Left ventricle myocardium superior (tissue), 1 donor: Measurements from ENCODE around the gene PTGIS. TPM values are rescaled to one million over a fixed set of nuclear protein-coding genes. Genes with fewer than 3 reads are reported as not detected.
A peak's percentile ranks its signal among the peaks of the same experiment; 100 is the strongest.

Experiments used
- ATAC-seq: fragments of 200-7000 bp; cut with Tn5 transposase; one replicate; pipeline ENCODE4 v1.9.1; 2020; ENCODE audit warnings: mild to moderate bottlenecking, moderate library complexity
- DNase-seq: peaks from one replicate; pipeline ENCODE4 v3.0.0-alpha.2; 2020
- intact Hi-C: fragments of 100-400 bp; cut with micrococcal nuclease; formaldehyde crosslinking; loops from one replicate; pipeline ENCODE4 v1.11.0; 2022
- total RNA-seq: library from RNA; stranded (reverse); fragmentation: NEBNext Ultra II Directional; extraction: Animal tissue kit (Norgen Biotek cat#: 25700); gene quantifications from one replicate; pipeline ENCODE4 v1.2.1, GENCODE V29; 2021
- donor health status: DM: no; HTN: yes; CAD: no; lungs with severe emphysema.

The PTGIS gene
- total RNA-seq, 1 donor from 2014 or later = 24.0 TPM

DNA sequence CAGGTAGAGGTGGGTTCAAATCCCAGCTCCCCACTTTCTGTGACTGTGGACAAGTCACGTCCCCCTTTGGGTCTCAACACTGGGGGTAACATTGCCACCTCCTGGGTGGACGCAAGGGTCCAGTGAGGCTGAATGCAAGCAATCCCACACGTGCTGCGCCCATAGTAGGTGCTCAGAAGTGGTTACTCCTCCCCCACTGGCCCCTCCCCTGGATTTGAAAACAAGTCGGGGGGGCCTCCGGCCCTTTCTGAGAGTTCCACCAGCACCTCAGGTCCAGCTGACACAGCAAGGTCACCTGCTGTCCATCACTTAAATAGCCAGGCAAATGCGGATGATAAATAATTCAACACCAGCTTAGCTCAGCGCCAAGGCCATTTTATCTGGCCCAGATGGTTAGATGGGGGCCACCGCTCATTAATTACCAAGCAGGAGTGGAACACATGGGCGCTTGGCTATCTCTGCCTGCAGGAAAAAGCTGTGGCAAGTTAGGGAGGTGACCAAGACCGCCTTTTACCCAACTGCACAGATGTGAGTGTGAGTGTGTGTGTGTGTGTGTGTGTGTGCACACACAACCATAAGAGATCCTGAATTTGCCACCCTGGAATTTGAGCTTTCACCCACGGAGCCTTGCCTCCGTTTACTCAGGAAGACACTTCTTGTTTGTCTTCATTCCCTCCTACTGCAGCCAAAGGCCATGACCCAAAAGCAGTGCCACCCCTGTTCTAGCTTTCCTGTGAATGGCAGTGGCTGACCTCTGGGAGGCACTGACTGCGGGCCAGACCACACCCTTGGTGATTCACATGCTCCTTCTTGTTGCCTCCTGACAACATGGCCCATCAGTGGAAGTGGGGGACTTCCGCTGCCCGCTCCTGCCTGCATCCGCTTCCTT, 50.8 kb downstream of the PTGIS start:
- no peak for DNase-seq
- intact Hi-C loops = no loop called here
- ATAC-seq = no peak

GRCh38 chr20:49515586-49515985, 52.4 kb downstream of the PTGIS start:
- ATAC-seq (no peak), DNase-seq (no peak)
- intact Hi-C loops = no loop called here

DNA sequence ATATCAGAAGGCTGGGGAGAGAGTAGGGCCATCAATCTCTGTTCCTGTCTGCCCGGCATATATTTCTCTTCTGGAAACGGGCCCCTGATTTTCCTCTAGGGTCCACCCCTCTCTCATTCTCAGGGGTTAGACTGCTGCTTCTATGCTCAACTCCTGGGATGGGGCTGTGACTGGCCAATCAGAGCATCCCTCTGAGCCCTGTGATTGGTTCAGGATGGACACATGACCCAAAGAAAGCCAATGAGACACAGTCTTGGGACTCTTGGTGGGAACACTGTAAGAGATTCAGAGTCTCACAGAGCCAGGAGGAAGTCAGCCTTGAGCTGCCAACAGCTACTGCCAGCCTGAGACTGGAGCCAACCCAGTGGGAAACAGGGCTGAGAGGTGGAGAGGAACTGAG, 54.4 kb downstream of the PTGIS start:
- ATAC-seq = no peak
- intact Hi-C loops = no loop called here
- DNase-seq = no peak

- intact Hi-C loops = no loop called here
- DNase-seq (no peak), ATAC-seq (no peak)
Observed at GRCh38 chr20:49513009-49513408, 54.9 kb downstream of the PTGIS start.

DNA sequence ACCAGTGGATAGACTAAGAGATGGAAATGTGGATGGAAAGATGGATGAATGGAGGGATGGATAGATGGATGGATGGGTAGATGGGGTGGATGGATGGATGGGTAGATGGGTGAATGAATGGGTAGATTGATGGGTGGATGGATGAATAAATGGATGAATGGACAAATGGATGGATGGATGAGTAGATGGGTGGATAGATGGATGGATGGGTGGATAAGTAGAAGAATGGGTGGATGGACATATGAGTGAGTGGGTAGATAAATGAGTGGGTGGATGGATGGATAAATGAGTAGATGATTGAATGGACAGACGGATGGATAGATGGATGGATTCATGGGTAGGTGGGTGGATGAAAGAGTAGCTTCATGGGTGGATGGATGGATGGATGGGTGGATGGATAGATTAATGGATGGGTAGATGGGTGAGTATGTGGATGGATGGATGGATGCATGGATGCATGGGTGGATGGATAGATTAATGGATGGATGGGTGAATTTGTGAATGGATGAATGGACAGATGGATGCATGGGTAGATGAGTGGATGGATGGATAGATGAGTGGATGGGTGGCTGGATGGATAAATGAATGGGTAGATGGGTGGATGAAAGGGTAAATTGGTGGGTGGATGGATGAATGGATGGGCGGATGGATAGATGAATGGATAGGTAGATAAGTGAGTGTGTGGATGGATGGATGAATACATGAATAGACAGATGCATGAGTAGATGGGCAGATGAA, 56.0 kb downstream of the PTGIS start:
- no peak for DNase-seq
- intact Hi-C loops = no loop called here
- ATAC-seq = no peak

DNA sequence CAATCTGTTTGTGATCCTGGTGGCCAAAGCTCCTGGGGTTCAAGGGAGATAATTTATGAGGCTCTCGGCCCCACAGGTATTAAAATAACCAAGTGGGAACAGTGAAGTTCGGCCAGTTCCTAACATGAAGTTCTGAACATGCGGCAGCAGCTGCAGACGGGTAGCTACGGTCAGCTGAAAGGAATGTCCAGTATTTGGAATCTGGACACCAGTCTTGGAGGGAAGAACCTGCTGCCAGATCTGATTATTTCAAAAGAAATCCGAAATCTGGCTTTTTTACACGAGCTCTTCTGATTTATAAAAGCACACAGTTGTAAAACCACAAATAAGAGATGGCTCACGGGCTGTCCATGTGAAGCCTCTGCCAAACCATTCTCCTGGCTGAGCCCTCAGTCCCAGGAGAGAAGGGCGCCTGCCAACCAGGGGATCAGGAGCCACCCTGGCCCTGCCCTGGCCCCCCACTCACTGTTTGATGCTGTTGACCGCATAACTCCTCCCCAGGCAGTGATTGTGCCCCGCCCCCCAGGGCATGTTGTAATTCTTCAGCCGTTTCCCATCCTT, 57.3 kb downstream of the PTGIS start:
- intact Hi-C loops = no loop called here
- peak; percentile 85 for ATAC-seq
- DNase-seq = peak; percentile 74

- ATAC-seq (no peak), DNase-seq (no peak)
- intact Hi-C loops = loop anchor here (10.0 kb wide), 1 partner anchor 174 kb away; no protein-coding TSS in a partner anchor
Observed at GRCh38 chr20:49508435-49509199, 59.3 kb downstream of the PTGIS start.

GRCh38 chr20:49507741-49508434, 60.0 kb downstream of the PTGIS start:
- ATAC-seq (no peak), DNase-seq (no peak)
- intact Hi-C loops = loop anchor here (10.0 kb wide), 1 partner anchor 173 kb away; no protein-coding TSS in a partner anchor

GRCh38 chr20:49505518-49505917, 62.4 kb downstream of the PTGIS start:
- no peak for DNase-seq
- peak; percentile 9 for ATAC-seq
- intact Hi-C loops = loop anchor here (10.0 kb wide), 1 partner anchor 171 kb away; no protein-coding TSS in a partner anchor

GRCh38 chr20:49503176-49503575, 64.8 kb downstream of the PTGIS start:
- ATAC-seq (no peak), DNase-seq (no peak)
- intact Hi-C loops = loop anchor here (10.0 kb wide), 1 partner anchor 168 kb away; no protein-coding TSS in a partner anchor

DNA sequence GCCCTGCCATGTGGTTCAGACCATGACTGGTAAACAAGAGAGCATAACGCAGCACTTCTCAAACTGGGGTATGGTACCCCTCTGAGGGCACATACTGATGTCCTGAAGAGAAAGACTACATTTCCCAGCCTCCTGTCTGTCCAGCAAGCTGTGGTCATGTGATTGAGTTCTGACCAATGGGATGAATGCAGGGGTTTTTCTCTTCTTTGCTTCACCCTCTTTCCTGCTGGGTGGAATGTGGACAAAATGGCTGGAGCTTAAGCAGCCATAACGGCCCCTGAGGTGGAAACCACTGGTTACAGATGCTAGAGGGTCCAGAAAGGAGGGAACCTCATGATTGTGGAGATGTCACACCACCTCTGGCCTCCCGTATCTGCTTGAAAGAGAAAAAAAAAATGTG, 66.0 kb downstream of the PTGIS start:
- intact Hi-C loops = loop anchor here (10.0 kb wide), 1 partner anchor 167 kb away; no protein-coding TSS in a partner anchor
- ATAC-seq = peak; percentile 27

GRCh38 chr20:49497398-49497669, 70.6 kb downstream of the PTGIS start:
- DNase-seq = no peak
- intact Hi-C loops = no loop called here
- no peak for ATAC-seq

More for the DNA sequence above, 66.0 kb downstream of the PTGIS start:
- DNase-seq = no peak

DNA sequence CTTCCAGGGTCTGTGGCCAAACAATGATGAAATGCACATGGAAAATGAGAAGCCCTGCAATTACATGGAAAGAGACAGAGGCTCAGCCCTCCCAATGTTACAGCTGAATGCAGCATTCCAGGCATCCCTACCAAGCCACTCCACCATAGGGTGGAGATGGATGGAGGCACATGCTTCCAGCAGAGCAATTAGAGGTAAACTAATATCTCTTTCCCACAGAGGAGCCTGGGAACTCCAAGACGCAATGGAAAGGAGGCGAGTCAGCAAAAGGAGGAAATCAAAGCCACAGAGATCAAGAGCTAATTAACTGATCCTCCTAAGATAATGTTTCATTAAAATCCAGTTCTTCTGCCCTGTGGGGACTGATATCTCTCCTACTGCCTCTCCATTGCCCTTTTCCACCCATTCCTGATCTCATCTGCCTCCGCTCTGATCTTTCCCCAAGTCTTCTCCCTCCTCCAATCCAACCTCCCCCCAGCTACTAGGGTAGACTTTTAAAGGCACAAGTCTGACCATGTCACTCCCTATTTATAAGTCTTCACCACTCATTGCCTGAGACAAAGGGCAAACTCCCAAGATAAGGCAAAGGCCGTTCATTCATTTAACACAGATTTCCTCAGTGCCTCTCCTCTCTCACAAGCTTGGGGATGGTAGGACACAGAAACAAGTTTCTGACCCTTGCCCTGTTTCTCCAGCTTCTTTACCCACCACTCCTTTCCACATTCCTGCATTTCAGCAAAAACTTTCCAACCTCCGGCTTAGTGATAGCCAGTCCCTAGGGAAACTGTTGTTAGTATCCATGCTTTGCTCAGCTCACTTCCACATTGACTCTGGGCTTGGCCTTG, 71.2 kb downstream of the PTGIS start:
- DNase-seq = no peak
- no peak for ATAC-seq
- intact Hi-C loops = no loop called here

- ATAC-seq = no peak
- intact Hi-C loops = no loop called here
- DNase-seq = no peak
Observed at GRCh38 chr20:49496043-49496442, 71.9 kb downstream of the PTGIS start.

DNA sequence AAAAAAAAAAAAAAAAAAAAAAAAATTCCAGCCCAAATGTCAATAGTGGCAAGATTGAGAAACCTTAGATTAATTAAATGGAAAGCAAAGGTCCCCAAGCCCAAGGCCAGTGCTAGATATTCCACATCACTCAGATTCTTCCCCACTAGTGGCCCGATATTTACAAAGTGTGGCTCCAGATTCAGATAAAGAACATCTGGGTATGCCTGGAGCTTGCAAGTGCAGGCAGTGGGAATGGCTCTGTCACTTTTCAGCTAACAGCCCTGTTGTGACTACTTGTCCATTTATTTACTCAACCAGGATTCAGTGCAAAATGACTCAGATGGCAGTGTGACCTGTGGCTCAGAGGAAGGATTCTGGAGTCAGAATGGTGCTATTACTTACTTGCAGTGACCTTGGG, 77.2 kb downstream of the PTGIS start:
- no peak for DNase-seq
- intact Hi-C loops = no loop called here
- ATAC-seq = no peak

DNA sequence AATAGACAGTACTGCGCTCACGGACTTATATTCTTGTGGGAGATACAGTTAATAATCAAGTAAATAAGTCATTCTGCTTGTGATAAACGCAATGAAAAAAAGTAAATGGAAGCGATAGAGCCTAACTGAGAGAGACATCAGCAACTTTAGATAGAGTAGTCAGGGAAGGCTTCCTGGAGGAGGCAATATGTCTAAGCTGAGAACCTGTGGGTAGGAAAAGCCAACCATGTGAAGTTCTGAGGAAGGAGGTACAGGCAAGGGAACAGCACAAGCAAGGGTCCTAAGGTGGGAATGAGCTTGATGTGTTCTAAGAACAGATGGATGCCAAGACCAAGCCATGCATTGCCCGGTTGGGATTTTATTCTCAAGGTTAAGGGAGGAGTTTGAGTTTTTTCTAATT, 78.2 kb downstream of the PTGIS start:
- intact Hi-C loops = loop anchor here (10.0 kb wide), 1 partner anchor 105 kb away; no protein-coding TSS in a partner anchor
- ATAC-seq = no peak

DNA sequence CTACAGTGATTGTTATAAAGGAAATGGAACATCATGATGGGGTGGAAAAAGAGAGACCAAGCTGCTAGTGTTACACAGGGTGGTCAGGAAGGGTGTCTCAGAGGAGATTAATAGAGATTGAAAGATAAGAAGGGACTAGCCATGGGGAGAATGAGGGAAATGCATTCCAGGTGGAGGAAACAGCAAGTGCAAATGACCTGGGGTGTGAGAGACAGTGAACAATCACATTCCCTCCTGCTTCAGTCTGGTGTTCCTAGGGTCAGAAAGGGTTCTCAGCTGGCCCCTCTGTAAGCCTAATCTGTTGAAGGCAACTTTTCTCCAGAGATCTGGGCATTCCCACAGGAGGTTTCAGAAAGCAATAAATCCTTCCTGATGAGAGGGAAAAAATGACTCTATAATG, 81.9 kb downstream of the PTGIS start:
- intact Hi-C loops = loop anchor here (10.0 kb wide), 1 partner anchor 101 kb away; no protein-coding TSS in a partner anchor
- DNase-seq (no peak), ATAC-seq (no peak)

More for the DNA sequence above, 78.2 kb downstream of the PTGIS start:
- no peak for DNase-seq

- ATAC-seq = no peak
- intact Hi-C loops = loop anchor here (10.0 kb wide), 1 partner anchor 101 kb away; no protein-coding TSS in a partner anchor
- DNase-seq = no peak
Observed at GRCh38 chr20:49485563-49485962, 82.4 kb downstream of the PTGIS start.
